ENCODE results near the gene RETREG1. TPM values are rescaled to one million over a fixed set of nuclear protein-coding genes. Genes with fewer than 3 reads are reported as not detected.
A peak's percentile ranks its signal among the peaks of the same experiment; 100 is the strongest.

RETREG1 gene
- total and polyA plus RNA-seq, 8 donors = 1.9 to 26.0 (median 2.5) TPM

- peaks cover 5 to 17% of the 10 kb centered on the region in 2 donors for H3K4me1 ChIP-seq
- DNase-seq (no peak), ATAC-seq (no peak)
- H3K27me3 ChIP-seq = no peaks in the 10 kb centered on the region
- H3K4me3 ChIP-seq = no peak overlapping the region
- H3K9me3 ChIP-seq = no peaks in the 10 kb centered on the region
- no peaks in the 10 kb centered on the region for H3K36me3 ChIP-seq
- no peak overlapping the region for H3K27ac ChIP-seq
- TF ChIP-seq CTCF (IDR thresholded peaks at IDR 0.05) = no peak
- intact Hi-C loops (cut with DNase I) = no loop called here
Measured at GRCh38 chr5:16510098-16510497, 106.7 kb downstream of the RETREG1 start.

GRCh38 chr5:16508730-16509531 is 107.9 kb downstream of the RETREG1 start:
- ATAC-seq = peak; percentile 97
- Histone ChIP-seq H3K27ac (peak overlapping the region; percentile 77 to 82), H3K27me3 (no peaks in the 10 kb centered on the region), H3K9me3 (no peaks in the 10 kb centered on the region), H3K4me1 (peaks cover 5 to 17% of the 10 kb centered on the region in 2 donors), H3K4me3 (peak overlapping the region; percentile 5 to 23), H3K36me3 (no peaks in the 10 kb centered on the region)
- no peak for TF ChIP-seq CTCF (IDR thresholded peaks at IDR 0.05)
- intact Hi-C loops (cut with DNase I) = no loop called here
- peak in 1 of 4 donors; percentile 73 for DNase-seq

- intact Hi-C loops (cut with DNase I) = no loop called here
- Histone ChIP-seq H3K27me3 (no peaks in the 10 kb centered on the region), H3K4me1 (peaks cover 5 to 17% of the 10 kb centered on the region in 2 donors), H3K27ac (peak overlapping the region; percentile 77 to 82), H3K4me3 (peak overlapping the region in 1 of 2 donors; percentile 23), H3K9me3 (no peaks in the 10 kb centered on the region), H3K36me3 (no peaks in the 10 kb centered on the region)
- DNase-seq (no peak), ATAC-seq (peak; percentile 17)
- no peak for TF ChIP-seq CTCF (IDR thresholded peaks at IDR 0.05)
Measured at GRCh38 chr5:16507716-16508115, 109.1 kb downstream of the RETREG1 start.

- Histone ChIP-seq H3K27ac (no peak overlapping the region), H3K9me3 (no peaks in the 10 kb centered on the region), H3K4me1 (peaks cover 5 to 17% of the 10 kb centered on the region in 2 donors), H3K27me3 (no peaks in the 10 kb centered on the region), H3K4me3 (no peak overlapping the region), H3K36me3 (no peaks in the 10 kb centered on the region)
- ATAC-seq = no peak
- TF ChIP-seq CTCF (IDR thresholded peaks at IDR 0.05) = no peak
- no peak for DNase-seq
- intact Hi-C loops (cut with DNase I) = no loop called here
Measured at GRCh38 chr5:16505904-16506303, 110.9 kb downstream of the RETREG1 start.

- Histone ChIP-seq H3K4me1 (peaks cover 5 to 17% of the 10 kb centered on the region in 2 donors), H3K27ac (no peak overlapping the region), H3K27me3 (no peaks in the 10 kb centered on the region), H3K4me3 (no peak overlapping the region), H3K9me3 (no peaks in the 10 kb centered on the region), H3K36me3 (no peaks in the 10 kb centered on the region)
- ATAC-seq = no peak
- intact Hi-C loops (cut with DNase I) = no loop called here
- TF ChIP-seq CTCF (IDR thresholded peaks at IDR 0.05) = no peak
- DNase-seq = no peak
Measured at GRCh38 chr5:16505140-16505891, 111.5 kb downstream of the RETREG1 start.

Data from left lung (tissue), 10 donors.